HEK293T (cell line): ENCODE data around the gene MPZ.

Experiments used
- ELF4 ChIP-seq: fragments of 450-650 bp; IDR thresholded peaks from 2 replicates; pipeline ENCODE4 v1.6.1; 2017; ENCODE audit warnings: antibody characterized with exemption
- FOXA1 ChIP-seq: fragments of 450-650 bp; IDR thresholded peaks from 2 replicates; pipeline ENCODE4 v1.6.1; 2016; ENCODE audit warnings: mild to moderate bottlenecking
- FOXM1 ChIP-seq: fragments of 450-650 bp; IDR thresholded peaks from 2 replicates; pipeline ENCODE4 v1.6.1; 2017; ENCODE audit warnings: mild to moderate bottlenecking, borderline replicate concordance
- HDGF ChIP-seq: fragments of 450-650 bp; IDR thresholded peaks from 2 replicates; pipeline ENCODE4 v1.6.1; 2017; ENCODE audit warnings: antibody characterized with exemption, borderline replicate concordance
- PKNOX1 ChIP-seq: fragments of 450-650 bp; IDR thresholded peaks from 2 replicates; pipeline ENCODE4 v1.6.1; 2016
- SP1 ChIP-seq: fragments of 450-650 bp; IDR thresholded peaks from 2 replicates; pipeline ENCODE4 v1.6.1; 2017
- SUZ12 ChIP-seq: fragments of 450-650 bp; IDR thresholded peaks from 2 replicates; pipeline ENCODE4 v1.6.1; 2016; ENCODE audit warnings: mild to moderate bottlenecking
- ZNF384 ChIP-seq: fragments of 450-650 bp; IDR thresholded peaks from 2 replicates; pipeline ENCODE4 v1.6.1; 2016

GRCh38 chr1:161300478-161300877 is 9.3 kb downstream of the MPZ start:
- TF ChIP-seq SP1: no peak
- TF ChIP-seq HDGF: no peak
- no peak for TF ChIP-seq FOXA1
- TF ChIP-seq ZNF384: no peak
- no peak for TF ChIP-seq ELF4
- TF ChIP-seq SUZ12: no peak
- no peak for TF ChIP-seq FOXM1
- TF ChIP-seq PKNOX1: no peak
